GM23338 (cell line): ENCODE results near the gene KRT12. TPM values are rescaled to one million over a fixed set of nuclear protein-coding genes. Genes with fewer than 3 reads are reported as not detected.

ENCODE experiments used
- ATAC-seq: fragments of 200-7000 bp; cut with Tn5 transposase; 3 replicates; pipeline ENCODE4 v1.9.1; 2020
- DNase-seq: peaks from one replicate; pipeline ENCODE4 v3.0.0-alpha.2; 2015; ENCODE audit warnings: low spot score
- H2AFZ ChIP-seq: fragments of 200-600 bp; sonication (generic); 2 replicates; pipeline ENCODE4 v1.8.0; 2016; ENCODE audit warnings: antibody characterized with exemption, mild to moderate bottlenecking, moderate library complexity
- H3F3A ChIP-seq: fragments of 200-600 bp; sonication (generic); replicated peaks from 2 replicates; pipeline ENCODE4 v1.8.0; 2017; ENCODE audit warnings: antibody characterized with exemption, mixed run types, low read depth
- H3K27ac ChIP-seq: fragments of 200-600 bp; sonication (generic); 2 replicates; pipeline ENCODE4 v1.6.1; 2016; ENCODE audit warnings: low read depth
- H3K27me3 ChIP-seq: fragments of 200-600 bp; sonication (generic); 2 replicates; pipeline ENCODE4 v1.8.0; 2016; ENCODE audit warnings: mild to moderate bottlenecking, mixed run types, moderate library complexity; ENCODE audit not compliant: insufficient read depth
- H3K36me3 ChIP-seq: fragments of 200-600 bp; sonication (generic); 2 replicates; pipeline ENCODE4 v1.8.0; 2016; ENCODE audit warnings: mild to moderate bottlenecking; ENCODE audit not compliant: insufficient read depth
- H3K4me1 ChIP-seq: fragments of 200-600 bp; sonication (generic); 2 replicates; pipeline ENCODE4 v1.8.0; 2016; ENCODE audit warnings: mild to moderate bottlenecking, moderate library complexity; ENCODE audit not compliant: insufficient read depth
- H3K4me2 ChIP-seq: fragments of 200-600 bp; sonication (generic); 2 replicates; pipeline ENCODE4 v1.7.1; 2017; ENCODE audit warnings: mixed run types
- H3K4me3 ChIP-seq: fragments of 200-600 bp; sonication (generic); 2 replicates; pipeline ENCODE4 v1.6.1; 2016; ENCODE audit warnings: mixed run types
- H3K79me2 ChIP-seq: fragments of 200-600 bp; sonication (generic); replicated peaks from 2 replicates; pipeline ENCODE4 v1.8.0; 2017; ENCODE audit warnings: mild to moderate bottlenecking; ENCODE audit not compliant: insufficient read depth
- H3K9me2 ChIP-seq: fragments of 200-600 bp; sonication (generic); 2 replicates; pipeline ENCODE4 v1.8.0; 2017; ENCODE audit not compliant: insufficient read depth
- H4K20me1 ChIP-seq: fragments of 200-600 bp; sonication (generic); replicated peaks from 2 replicates; pipeline ENCODE4 v1.8.0; 2017; ENCODE audit warnings: mild to moderate bottlenecking; ENCODE audit not compliant: insufficient read depth
- H3K27ac Mint-ChIP-seq: 2 replicates; pipeline ENCODE4 v1.8.0; 2020; ENCODE audit warnings: inconsistent platforms, mild to moderate bottlenecking, moderate library complexity, mixed read lengths
- H3K27me3 Mint-ChIP-seq: 3 replicates; pipeline ENCODE4 v1.8.0; 2022; ENCODE audit warnings: low read depth, mild to moderate bottlenecking, moderate library complexity, mixed read lengths, inconsistent platforms; ENCODE audit not compliant: insufficient read depth, poor library complexity
- H3K36me3 Mint-ChIP-seq: 3 replicates; pipeline ENCODE4 v1.8.0; 2021; ENCODE audit warnings: low read depth, mild to moderate bottlenecking, inconsistent platforms, moderate library complexity, mixed read lengths
- H3K4me1 Mint-ChIP-seq: 3 replicates; pipeline ENCODE4 v1.8.0; 2020; ENCODE audit warnings: mild to moderate bottlenecking, inconsistent platforms, mixed read lengths
- H3K4me3 Mint-ChIP-seq: 3 replicates; pipeline ENCODE4 v1.8.0; 2021; ENCODE audit warnings: moderate library complexity, mild to moderate bottlenecking, inconsistent platforms, mixed read lengths
- H3K9me3 Mint-ChIP-seq: 3 replicates; pipeline ENCODE4 v1.8.0; 2020; ENCODE audit warnings: moderate library complexity, mild to moderate bottlenecking, inconsistent platforms, mixed read lengths
- CTCF ChIP-seq, 2 experiments: fragments of 200-600 bp in 1 of 2; sonication (generic) in 1 of 2; conservative IDR thresholded peaks; 2 replicates each; pipeline versions ENCODE4 v1.5.1 to v1.6.1; 2016 to 2017; ENCODE audit warnings: antibody characterized with exemption in 2 of 2, low read depth in 2 of 2, mild to moderate bottlenecking in 2 of 2, moderate library complexity in 1 of 2
- ETS1 ChIP-seq: IDR thresholded peaks from 2 replicates; pipeline ENCODE4 v1.6.1; 2016; ENCODE audit warnings: antibody characterized with exemption
- JUNB ChIP-seq: IDR thresholded peaks from one replicate; pipeline ENCODE4 v1.6.1; 2016; ENCODE audit warnings: antibody characterized with exemption; ENCODE audit not compliant: unreplicated experiment
- STAT1 ChIP-seq: IDR thresholded peaks from one replicate; pipeline ENCODE4 v1.6.1; 2016; ENCODE audit warnings: antibody characterized with exemption; ENCODE audit not compliant: unreplicated experiment
- polyA plus RNA-seq: library from polyadenylated mRNA; unstranded; fragments of >200 nt; fragmentation: Nextera tagmentation; extraction: Ambion mirVana; gene quantifications from 2 replicates; pipeline ENCODE4 v1.2.1, GENCODE V29; 2016
- total RNA-seq: library from RNA; depleted of rRNA; stranded (reverse); fragments of >200 nt; shearing (Covaris generic); gene quantifications from 2 replicates; pipeline ENCODE4 v1.2.3, GENCODE V29; 2014

Gene KRT12
- total and polyA plus RNA-seq, 2 experiments from 2014 or later, result not detected

GRCh38 chr17:40836020-40836419 lies 31.0 kb downstream of the KRT12 start:
- Mint-ChIP-seq H3K27ac (no peak overlapping the region), H3K27me3 (peaks cover 26% of the 10 kb centered on the region), H3K4me1 (peaks cover 9% of the 10 kb centered on the region), H3K9me3 (no peaks in the 10 kb centered on the region), H3K36me3 (peaks cover 5% of the 10 kb centered on the region; the same call in 2 of the 3 replicates), H3K4me3 (no peak overlapping the region)
- Histone ChIP-seq H3K4me2 (no peak overlapping the region), H3K79me2 (no peaks in the 10 kb centered on the region), H2AFZ (no peak overlapping the region), H3K27ac (no peak overlapping the region), H4K20me1 (peaks cover 29% of the 10 kb centered on the region), H3K9me2 (no peaks in the 10 kb centered on the region), H3K27me3 (peaks cover 95% of the 10 kb centered on the region), H3K4me3 (no peak overlapping the region), H3F3A (no peaks in the 10 kb centered on the region), H3K4me1 (peaks cover 6% of the 10 kb centered on the region; the same call in 1 of the 2 replicates), H3K36me3 (no peaks in the 10 kb centered on the region; the same call in 1 of the 2 replicates)
- TF ChIP-seq STAT1 (no peak), CTCF (conservative IDR thresholded peaks at IDR 0.05; ENCODE audit: low read depth in 2 of 2) (no peak)
- ATAC-seq, result no peak
- DNase-seq, result no peak

- peaks cover 34% of the 10 kb centered on the region for H4K20me1 ChIP-seq
- no peak overlapping the region for H2AFZ ChIP-seq
- H3K4me1 Mint-ChIP-seq, result peaks cover 6% of the 10 kb centered on the region
- no peaks in the 10 kb centered on the region for H3K9me3 Mint-ChIP-seq
- no peak overlapping the region for H3K27ac ChIP-seq
- no peak overlapping the region for H3K4me3 Mint-ChIP-seq
- H3K27ac Mint-ChIP-seq, result no peak overlapping the region
- no peaks in the 10 kb centered on the region; the same call in 1 of the 2 replicates for H3K36me3 ChIP-seq
- peaks cover 5% of the 10 kb centered on the region; the same call in 2 of the 3 replicates for H3K36me3 Mint-ChIP-seq
- peaks cover 100% of the 10 kb centered on the region for H3K27me3 ChIP-seq
- H3K9me2 ChIP-seq, result no peaks in the 10 kb centered on the region
- TF ChIP-seq JUNB (no peak), ETS1 (no peak)
- ATAC-seq (no peak), DNase-seq (no peak)
- H3K4me3 ChIP-seq, result no peak overlapping the region
- H3K4me1 ChIP-seq, result peaks cover 6% of the 10 kb centered on the region; the same call in 1 of the 2 replicates
- peaks cover 26% of the 10 kb centered on the region for H3K27me3 Mint-ChIP-seq
- H3K4me2 ChIP-seq, result no peak overlapping the region
- H3K79me2 ChIP-seq, result no peaks in the 10 kb centered on the region
- H3F3A ChIP-seq, result no peaks in the 10 kb centered on the region
Observed at GRCh38 chr17:40833882-40834281, 33.1 kb downstream of the KRT12 start.

- H4K20me1 ChIP-seq, result peaks cover 34% of the 10 kb centered on the region
- H3K27me3 ChIP-seq, result peaks cover 100% of the 10 kb centered on the region
- no peaks in the 10 kb centered on the region for H3K79me2 ChIP-seq
- no peak overlapping the region for H3K27ac ChIP-seq
- no peaks in the 10 kb centered on the region for H3K9me2 ChIP-seq
- DNase-seq (peak; percentile 56), ATAC-seq (peak; percentile 47; the same call in 2 of the 3 replicates)
- no peak overlapping the region for H2AFZ ChIP-seq
- peaks cover 6% of the 10 kb centered on the region; the same call in 1 of the 2 replicates for H3K4me1 ChIP-seq
- no peak overlapping the region for H3K4me2 ChIP-seq
- H3K9me3 Mint-ChIP-seq, result no peaks in the 10 kb centered on the region
- peaks cover 5% of the 10 kb centered on the region; the same call in 2 of the 3 replicates for H3K36me3 Mint-ChIP-seq
- H3F3A ChIP-seq, result no peaks in the 10 kb centered on the region
- no peak overlapping the region for H3K27ac Mint-ChIP-seq
- H3K4me1 Mint-ChIP-seq, result peaks cover 6% of the 10 kb centered on the region
- no peak overlapping the region for H3K4me3 ChIP-seq
- H3K4me3 Mint-ChIP-seq, result no peak overlapping the region
- peaks cover 26% of the 10 kb centered on the region for H3K27me3 Mint-ChIP-seq
- no peaks in the 10 kb centered on the region; the same call in 1 of the 2 replicates for H3K36me3 ChIP-seq
- no peak for TF ChIP-seq CTCF (conservative IDR thresholded peaks at IDR 0.05; ENCODE audit: low read depth in 2 of 2)
Observed at GRCh38 chr17:40832840-40833239, 34.2 kb downstream of the KRT12 start.
